GM23248 (cell line): ENCODE measurements around the gene HSPBP1.

Source experiments
- EZH2 ChIP-seq: fragments of 200-600 bp; sonication (generic); IDR thresholded peaks from 2 replicates; pipeline ENCODE4 v1.6.1; 2018; ENCODE audit warnings: antibody characterized with exemption, mild to moderate bottlenecking; ENCODE audit not compliant: insufficient read depth, poor library complexity, severe bottlenecking
- EZH2phosphoT487 ChIP-seq: fragments of 200-600 bp; sonication (generic); IDR thresholded peaks from 2 replicates; pipeline ENCODE4 v1.6.1; 2018; ENCODE audit warnings: antibody characterized with exemption, moderate library complexity, mild to moderate bottlenecking, low read depth; ENCODE audit not compliant: insufficient read depth

GRCh38 chr19:55314396-55314795 is 34.5 kb upstream of the HSPBP1 start:
- TF ChIP-seq EZH2 (no peak), EZH2phosphoT487 (no peak)
